Activated CD4-positive, alpha-beta T cell treated with anti-CD3 and anti-CD28 coated beads for 24 hours (primary cell): ENCODE data around the gene RTEL1.

Experiments
- DNase-seq, 2 donors: peaks; one replicate each; pipeline ENCODE4 v3.0.0-alpha.2; 2020; ENCODE audit warnings: low read depth in 2 of 2

RTEL1 gene

GRCh38 chr20:63687419-63688178, 29.5 kb downstream of the RTEL1 start:
- DNase-seq = no peak

DNA sequence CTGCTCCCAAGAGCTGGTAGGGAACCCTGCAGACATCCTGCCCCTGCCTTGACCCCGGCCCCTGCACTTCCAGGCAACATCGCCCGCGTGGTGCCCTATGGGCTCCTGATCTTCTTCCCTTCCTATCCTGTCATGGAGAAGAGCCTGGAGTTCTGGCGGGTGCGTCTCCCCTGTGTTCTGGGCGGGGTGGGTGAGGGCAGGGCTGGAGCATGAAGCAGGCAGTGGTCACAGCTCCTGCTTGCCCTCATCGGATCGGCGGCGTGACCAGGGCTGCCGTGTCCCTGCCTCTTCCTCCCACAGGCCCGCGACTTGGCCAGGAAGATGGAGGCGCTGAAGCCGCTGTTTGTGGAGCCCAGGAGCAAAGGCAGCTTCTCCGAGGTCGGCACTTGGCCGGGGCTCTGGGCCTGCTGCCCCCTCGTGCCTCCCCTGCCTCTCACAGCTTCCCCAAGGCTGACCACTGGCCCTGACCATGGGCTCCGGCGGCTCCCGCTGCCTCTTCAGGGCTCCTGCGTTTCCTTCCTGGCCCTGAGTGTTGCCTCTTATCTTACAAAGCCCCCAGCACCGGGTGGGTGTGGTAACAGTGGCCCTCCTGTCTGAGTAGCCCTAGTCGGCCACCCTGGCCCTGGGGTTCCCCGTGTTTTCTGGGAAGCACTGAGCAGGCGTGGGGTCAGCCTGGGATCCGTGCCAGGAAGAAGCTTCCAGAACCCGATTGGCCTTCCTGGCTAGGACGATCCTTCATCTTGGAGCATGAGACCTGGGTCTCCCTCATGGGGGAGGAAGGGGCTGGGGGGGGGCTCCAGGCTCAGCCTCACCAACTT, 30.3 kb downstream of the RTEL1 start:
- no peak for DNase-seq

- DNase-seq = no peak
These were observed 31.2 kb downstream of the RTEL1 start for GRCh38 chr20:63689046-63690002.

DNA sequence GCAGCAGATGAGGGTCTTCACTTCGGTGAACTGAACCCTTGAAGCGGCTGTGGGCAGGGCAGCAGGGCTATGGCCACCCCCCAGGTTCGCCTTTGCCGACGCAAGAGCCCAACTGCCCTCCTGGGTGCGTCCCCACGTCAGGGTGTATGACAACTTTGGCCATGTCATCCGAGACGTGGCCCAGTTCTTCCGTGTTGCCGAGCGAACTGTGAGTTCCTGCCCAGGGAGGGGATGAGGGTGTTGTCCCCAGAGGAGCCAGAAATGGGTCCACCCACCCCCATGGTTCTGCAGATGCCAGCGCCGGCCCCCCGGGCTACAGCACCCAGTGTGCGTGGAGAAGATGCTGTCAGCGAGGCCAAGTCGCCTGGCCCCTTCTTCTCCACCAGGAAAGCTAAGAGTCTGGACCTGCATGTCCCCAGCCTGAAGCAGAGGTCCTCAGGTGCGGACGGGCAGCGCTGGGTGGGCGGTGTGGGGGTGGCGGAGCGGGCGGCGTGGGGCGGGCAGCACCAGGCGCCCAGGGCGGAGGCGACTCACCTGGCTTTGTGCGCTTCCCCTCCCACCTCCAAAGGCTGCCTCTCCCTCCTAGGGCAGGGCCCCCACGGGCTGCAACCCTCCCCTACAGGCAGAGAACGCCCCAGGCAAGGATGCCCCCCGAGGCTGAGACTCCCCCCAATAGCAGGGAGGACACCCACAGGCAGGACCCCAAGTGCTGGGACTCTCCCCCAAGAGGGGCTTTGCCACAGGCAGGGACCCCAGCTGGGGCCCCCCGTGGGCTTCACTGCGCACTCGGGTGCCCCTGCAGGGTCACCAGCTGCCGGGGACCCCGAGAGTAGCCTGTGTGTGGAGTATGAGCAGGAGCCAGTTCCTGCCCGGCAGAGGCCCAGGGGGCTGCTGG, 32.1 kb downstream of the RTEL1 start:
- no peak for DNase-seq

DNA sequence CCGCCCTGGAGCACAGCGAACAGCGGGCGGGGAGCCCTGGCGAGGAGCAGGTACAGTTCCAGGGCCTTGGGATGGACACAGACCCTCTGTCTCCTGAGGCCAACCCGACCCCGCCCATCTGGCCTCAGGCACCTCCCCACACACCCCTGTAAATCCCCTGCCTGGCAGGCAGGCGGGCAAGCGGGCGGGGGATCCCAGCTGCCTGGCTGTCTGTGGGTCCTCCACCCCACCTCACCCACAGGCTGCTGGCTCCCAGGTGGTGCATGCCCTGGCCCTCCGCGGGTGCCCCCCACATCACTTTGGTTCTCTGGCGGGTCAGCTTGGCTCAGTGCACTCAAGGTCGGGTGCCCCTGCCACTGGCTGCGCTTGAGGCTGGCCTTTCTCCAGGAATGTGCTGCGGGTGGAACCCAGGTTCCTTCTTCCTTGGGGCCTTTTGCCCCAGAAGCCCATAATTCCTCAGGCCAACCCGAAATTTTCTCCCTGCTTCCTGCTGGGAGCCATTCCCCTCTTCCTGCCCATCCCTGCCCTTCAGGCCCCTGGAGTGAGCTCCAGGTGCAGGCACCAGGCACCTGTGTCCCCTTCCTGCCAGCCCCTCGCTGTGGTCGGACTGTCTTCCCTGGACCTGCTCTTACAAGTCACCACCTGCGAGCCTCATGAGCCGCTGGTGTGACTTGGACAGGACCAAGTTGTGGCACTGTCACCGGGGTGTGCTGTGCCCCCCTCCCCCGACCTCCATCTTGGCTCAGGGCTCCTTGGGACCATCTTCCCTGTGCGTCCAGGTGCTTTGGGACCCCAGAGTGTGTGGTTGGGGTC, 33.0 kb downstream of the RTEL1 start:
- no peak for DNase-seq

GRCh38 chr20:63691711-63692435, 33.8 kb downstream of the RTEL1 start:
- no peak for DNase-seq

DNA sequence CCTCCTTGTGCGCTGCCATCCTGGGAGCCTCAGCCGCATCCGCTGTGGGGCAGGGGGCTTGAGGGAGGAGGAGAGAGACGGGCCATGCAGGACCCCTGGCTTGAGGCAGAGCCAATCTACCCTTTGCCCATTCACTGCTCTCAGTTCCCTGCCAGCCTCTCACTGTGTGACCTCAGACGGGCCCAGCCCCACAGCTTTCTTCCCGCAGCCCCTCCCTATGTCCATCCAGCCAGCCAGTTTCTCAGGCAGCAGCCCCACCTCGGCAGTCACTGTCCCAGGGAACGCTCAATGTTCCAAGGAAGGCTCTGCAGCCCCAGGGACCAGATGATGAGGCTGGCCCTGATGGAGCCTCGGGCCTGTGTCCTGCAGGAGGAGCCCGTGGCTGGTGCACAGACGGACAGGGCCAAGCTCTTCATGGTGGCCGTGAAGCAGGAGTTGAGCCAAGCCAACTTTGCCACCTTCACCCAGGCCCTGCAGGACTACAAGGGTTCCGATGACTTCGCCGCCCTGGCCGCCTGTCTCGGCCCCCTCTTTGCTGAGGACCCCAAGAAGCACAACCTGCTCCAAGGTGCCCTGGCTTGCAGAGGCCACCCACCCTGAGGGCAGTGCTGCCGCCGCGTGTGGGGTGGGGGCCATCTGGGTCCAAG, 34.4 kb downstream of the RTEL1 start:
- no peak for DNase-seq

DNA sequence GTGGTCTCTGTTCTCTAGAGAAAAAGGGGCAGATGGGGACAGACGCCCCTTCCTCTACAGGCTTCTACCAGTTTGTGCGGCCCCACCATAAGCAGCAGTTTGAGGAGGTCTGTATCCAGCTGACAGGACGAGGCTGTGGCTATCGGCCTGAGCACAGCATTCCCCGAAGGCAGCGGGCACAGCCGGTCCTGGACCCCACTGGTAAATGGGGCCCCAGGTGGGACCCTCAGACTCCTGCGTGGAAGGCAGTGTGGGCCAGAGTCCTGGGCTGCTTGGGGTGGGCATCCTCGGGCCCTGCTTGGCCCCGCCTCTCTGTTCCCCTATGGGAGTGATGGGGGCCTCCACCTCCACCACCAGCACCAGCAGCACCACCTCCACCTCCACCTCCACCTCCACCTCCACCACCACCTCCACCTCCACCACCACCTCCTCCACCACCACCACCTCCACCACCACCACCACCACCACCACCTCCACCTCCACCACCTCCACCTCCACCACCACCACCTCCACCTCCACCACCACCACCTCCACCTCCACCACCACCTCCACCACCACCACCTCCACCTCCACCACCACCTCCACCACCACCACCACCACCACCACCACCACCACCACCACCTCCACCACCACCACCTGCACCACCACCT, 35.1 kb downstream of the RTEL1 start:
- no peak for DNase-seq

GRCh38 chr20:63693733-63694583, 35.8 kb downstream of the RTEL1 start:
- no peak for DNase-seq

- no peak for DNase-seq
These were observed 36.7 kb downstream of the RTEL1 start for GRCh38 chr20:63694584-63695423.

DNA sequence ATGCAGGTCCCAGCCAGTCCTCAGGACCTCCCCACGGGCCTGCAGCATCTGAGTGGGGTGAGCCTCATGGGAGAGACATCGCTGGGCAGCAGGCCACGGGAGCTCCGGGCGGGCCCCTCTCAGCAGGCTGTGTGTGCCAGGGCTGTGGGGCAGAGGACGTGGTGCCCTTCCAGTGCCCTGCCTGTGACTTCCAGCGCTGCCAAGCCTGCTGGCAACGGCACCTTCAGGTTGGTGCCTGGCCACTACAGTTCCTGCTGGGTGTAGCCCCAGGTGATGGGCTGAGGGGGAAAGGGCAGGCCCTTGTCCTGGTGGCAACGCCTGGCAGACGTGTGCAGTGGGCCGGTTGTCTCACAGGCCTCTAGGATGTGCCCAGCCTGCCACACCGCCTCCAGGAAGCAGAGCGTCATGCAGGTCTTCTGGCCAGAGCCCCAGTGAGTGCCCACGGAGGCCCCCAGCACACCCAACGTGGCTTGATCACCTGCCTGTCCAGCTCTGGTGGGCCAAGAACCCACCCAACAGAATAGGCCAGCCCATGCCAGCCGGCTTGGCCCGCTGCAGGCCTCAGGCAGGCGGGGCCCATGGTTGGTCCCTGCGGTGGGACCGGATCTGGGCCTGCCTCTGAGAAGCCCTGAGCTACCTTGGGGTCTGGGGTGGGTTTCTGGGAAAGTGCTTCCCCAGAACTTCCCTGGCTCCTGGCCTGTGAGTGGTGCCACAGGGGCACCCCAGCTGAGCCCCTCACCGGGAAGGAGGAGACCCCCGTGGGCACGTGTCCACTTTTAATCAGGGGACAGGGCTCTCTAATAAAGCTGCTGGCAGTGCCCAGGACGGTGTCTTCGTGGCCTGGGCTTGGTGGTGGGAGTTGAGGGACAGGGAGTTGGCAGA, 37.6 kb downstream of the RTEL1 start:
- DNase-seq = no peak

DNA sequence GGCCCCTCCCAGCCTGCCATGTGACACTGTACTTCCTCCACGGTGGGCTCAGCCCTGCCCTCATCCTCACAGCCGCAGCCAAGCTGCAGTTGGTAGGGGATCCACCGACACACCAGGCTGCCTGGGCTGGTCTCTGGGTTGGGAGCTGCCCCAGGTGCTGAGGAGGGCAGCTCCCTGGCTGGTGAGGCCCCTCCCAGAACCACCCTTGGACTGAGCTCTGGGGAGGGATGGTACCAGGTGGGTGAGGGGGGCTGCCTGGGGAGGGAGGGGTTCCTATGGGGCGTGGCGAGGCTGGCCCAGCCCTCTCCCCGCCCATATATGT, 38.2 kb downstream of the RTEL1 start:
- no peak for DNase-seq

DNA sequence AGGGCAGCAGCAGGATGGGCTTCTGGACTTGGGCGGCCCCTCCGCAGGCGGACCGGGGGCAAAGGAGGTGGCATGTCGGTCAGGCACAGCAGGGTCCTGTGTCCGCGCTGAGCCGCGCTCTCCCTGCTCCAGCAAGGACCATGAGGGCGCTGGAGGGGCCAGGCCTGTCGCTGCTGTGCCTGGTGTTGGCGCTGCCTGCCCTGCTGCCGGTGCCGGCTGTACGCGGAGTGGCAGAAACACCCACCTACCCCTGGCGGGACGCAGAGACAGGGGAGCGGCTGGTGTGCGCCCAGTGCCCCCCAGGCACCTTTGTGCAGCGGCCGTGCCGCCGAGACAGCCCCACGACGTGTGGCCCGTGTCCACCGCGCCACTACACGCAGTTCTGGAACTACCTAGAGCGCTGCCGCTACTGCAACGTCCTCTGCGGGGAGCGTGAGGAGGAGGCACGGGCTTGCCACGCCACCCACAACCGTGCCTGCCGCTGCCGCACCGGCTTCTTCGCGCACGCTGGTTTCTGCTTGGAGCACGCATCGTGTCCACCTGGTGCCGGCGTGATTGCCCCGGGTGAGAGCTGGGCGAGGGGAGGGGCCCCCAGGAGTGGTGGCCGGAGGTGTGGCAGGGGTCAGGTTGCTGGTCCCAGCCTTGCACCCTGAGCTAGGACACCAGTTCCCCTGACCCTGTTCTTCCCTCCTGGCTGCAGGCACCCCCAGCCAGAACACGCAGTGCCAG, 38.7 kb downstream of the RTEL1 start, which contains the start of gene TNFRSF6B:
Gene TNFRSF6B, plus strand, starts transcription at position 25 of the 729 bp plus-strand sequence. Its CDS starts 116 bp downstream, at position 141.
- DNase-seq = no peak

DNA sequence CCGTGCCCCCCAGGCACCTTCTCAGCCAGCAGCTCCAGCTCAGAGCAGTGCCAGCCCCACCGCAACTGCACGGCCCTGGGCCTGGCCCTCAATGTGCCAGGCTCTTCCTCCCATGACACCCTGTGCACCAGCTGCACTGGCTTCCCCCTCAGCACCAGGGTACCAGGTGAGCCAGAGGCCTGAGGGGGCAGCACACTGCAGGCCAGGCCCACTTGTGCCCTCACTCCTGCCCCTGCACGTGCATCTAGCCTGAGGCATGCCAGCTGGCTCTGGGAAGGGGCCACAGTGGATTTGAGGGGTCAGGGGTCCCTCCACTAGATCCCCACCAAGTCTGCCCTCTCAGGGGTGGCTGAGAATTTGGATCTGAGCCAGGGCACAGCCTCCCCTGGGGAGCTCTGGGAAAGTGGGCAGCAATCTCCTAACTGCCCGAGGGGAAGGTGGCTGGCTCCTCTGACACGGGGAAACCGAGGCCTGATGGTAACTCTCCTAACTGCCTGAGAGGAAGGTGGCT, 39.3 kb downstream of the RTEL1 start:
- DNase-seq = no peak
